HepG2 (cell line): Measurements from ENCODE around the gene TNIP1. TPM values are rescaled to one million over a fixed set of nuclear protein-coding genes. Genes with fewer than 3 reads are reported as not detected.

Source experiments
- ATAC-seq: fragments of 200-7000 bp; cut with Tn5 transposase; 3 replicates; pipeline ENCODE4 v1.9.1; 2020; ENCODE audit warnings: mild to moderate bottlenecking, moderate library complexity
- BruUV-seq: library from RNA; stranded (reverse); fragments of 400-500 nt; replicated peaks from 2 replicates; lab custom pipeline; 2021; lab: Mats Ljungman, UMichigan
- CTCF ChIA-PET: fragments of 300-600 bp; formaldehyde crosslinking; extraction: SDS; loops from one replicate; lab custom pipeline; 2021; ENCODE audit warnings: low total read pairs, inconsistent platforms, low intra/inter-chr PET ratio; lab: Yijun Ruan, JAX
- POLR2A ChIA-PET: fragments of 350-600 bp; sonication (Branson Sonifier 250); formaldehyde crosslinking; loops from one replicate; lab custom pipeline; 2020; ENCODE audit warnings: antibody characterized with exemption, inconsistent platforms; lab: Yijun Ruan, JAX
- DNase-seq: peaks from one replicate; pipeline ENCODE4 v3.0.0-alpha.2; 2015; ENCODE audit warnings: low spot score
- FAIRE-seq: peaks from 3 replicates; lab custom pipeline; 2011; peaks lifted over from hg19 to GRCh38; lab: Jason Lieb, UNC
- H2AFZ ChIP-seq: one replicate; pipeline ENCODE4 v1.6.1; 2011; ENCODE audit warnings: low read length, inconsistent platforms
- H3K27ac ChIP-seq: fragments of 300-600 bp; 3 replicates; pipeline ENCODE4 v1.8.0; 2011; ENCODE audit warnings: mixed run types, mild to moderate bottlenecking, mixed read lengths, low read length, inconsistent platforms; ENCODE audit not compliant: insufficient read depth; ENCODE audit errors: extremely low read length
- H3K27me3 ChIP-seq, 2 experiments: fragments of 200-600 bp in 1 of 2; 2 replicates in 1 of 2; 3 replicates in 1 of 2; pipeline versions ENCODE4 v1.6.0 to v1.8.0; 2011; ENCODE audit warnings: low read length in 2 of 2, mild to moderate bottlenecking in 2 of 2, moderate library complexity in 2 of 2, inconsistent platforms in 1 of 2; ENCODE audit not compliant: insufficient read depth in 2 of 2, control insufficient read depth in 1 of 2
- H3K36me3 ChIP-seq, 2 experiments: fragments of 200-600 bp in 1 of 2; replicated peaks in 1 of 2; 2 replicates in 1 of 2; 3 replicates in 1 of 2; pipeline versions ENCODE4 v1.5.1 to v1.8.0; 2011; ENCODE audit warnings: low read length in 2 of 2, inconsistent platforms in 1 of 2; ENCODE audit not compliant: insufficient read depth in 2 of 2, control insufficient read depth in 1 of 2
- H3K4me1 ChIP-seq: 2 replicates; pipeline ENCODE4 v1.5.1; 2012; ENCODE audit warnings: low read length, inconsistent platforms; ENCODE audit not compliant: insufficient read depth
- H3K4me2 ChIP-seq: 2 replicates; pipeline ENCODE4 v1.6.0; 2011; ENCODE audit warnings: low read depth, low read length, inconsistent platforms
- H3K4me3 ChIP-seq, 3 experiments: fragments of 200-600 bp in 1 of 3; sonication (generic), shearing (Covaris generic) in 1 of 3; replicated peaks in 1 of 3; 2 replicates each; pipeline ENCODE4 v1.5.1; 2011 to 2016; ENCODE audit warnings: low read length in 3 of 3, inconsistent platforms in 2 of 3, low read depth in 2 of 3, mild to moderate bottlenecking in 2 of 3, control low read depth in 1 of 3, mixed read lengths in 1 of 3; ENCODE audit not compliant: insufficient read depth in 1 of 3
- H3K79me2 ChIP-seq: one replicate; pipeline ENCODE4 v1.6.1; 2011; ENCODE audit warnings: low read length, inconsistent platforms; ENCODE audit not compliant: insufficient read depth
- H3K9ac ChIP-seq: 2 replicates; pipeline ENCODE4 v1.6.0; 2011; ENCODE audit warnings: mild to moderate bottlenecking, low read depth, low read length, inconsistent platforms; ENCODE audit not compliant: insufficient read depth
- H3K9me3 ChIP-seq: 2 replicates; pipeline ENCODE4 v1.5.1; 2012; ENCODE audit warnings: mild to moderate bottlenecking, low read length
- H4K20me1 ChIP-seq: 2 replicates; pipeline ENCODE4 v1.6.0; 2011; ENCODE audit warnings: inconsistent platforms, mild to moderate bottlenecking, low read length, moderate library complexity; ENCODE audit not compliant: insufficient read depth
- FOXP1 ChIP-seq, 2 experiments: fragments of 450-650 bp in 1 of 2; IDR thresholded peaks; 2 replicates each; pipeline ENCODE4 v1.6.1; 2017 to 2018; ENCODE audit warnings: antibody characterized with exemption in 1 of 2
- POLR2G ChIP-seq: fragments of 200-400 bp; formaldehyde crosslinking; IDR thresholded peaks from 2 replicates; pipeline ENCODE4 v1.6.1; 2018; ENCODE audit warnings: mild to moderate bottlenecking, low read depth, low read length, moderate library complexity
- RBM22 ChIP-seq: fragments of 200-400 bp; formaldehyde crosslinking; optimal IDR thresholded peaks from 2 replicates; pipeline ENCODE3; 2017; ENCODE audit warnings: mild to moderate bottlenecking, low read length, moderate library complexity
- SNAPC2 ChIP-seq: sonication (generic); formaldehyde crosslinking; IDR thresholded peaks from 2 replicates; pipeline ENCODE4 v1.8.1; 2022; ENCODE audit warnings: mild to moderate bottlenecking, missing genetic modification reagents
- ZC3H13 ChIP-seq: sonication (generic); formaldehyde crosslinking; IDR thresholded peaks from 2 replicates; pipeline ENCODE4 v1.8.1; 2023; ENCODE audit warnings: mild to moderate bottlenecking, missing genetic modification reagents, moderate library complexity
- ZNF337 ChIP-seq: sonication (generic); formaldehyde crosslinking; IDR thresholded peaks from 2 replicates; pipeline ENCODE4 v1.5.1; 2020; ENCODE audit warnings: missing genetic modification reagents, low read depth, mild to moderate bottlenecking, borderline replicate concordance
- WGBS: methylation state at CpG from one replicate; pipeline ENCODE4 v1.1.6; 2017; ENCODE audit warnings: low lambda C conversion rate; 5-methylcytosine and 5-hydroxymethylcytosine counted together
- in situ Hi-C: cut with HindIII; loops from 2 replicates; pipeline ENCODE4 v1.10.0; 2017; ENCODE audit warnings: low pct_unique_long_range_greater_than_20kb; ENCODE audit not compliant: extremely low pct_ligation_motif_present
- intact Hi-C: fragments of 100-400 bp; cut with micrococcal nuclease; formaldehyde crosslinking; loops from one replicate; pipeline ENCODE4 v1.10.0; 2022; ENCODE audit not compliant: unreplicated experiment
- polyA plus RNA-seq, 8 experiments: library from polyadenylated mRNA; depleted of rRNA in 3 of 8; stranded (reverse) in 7 of 8; unstranded in 1 of 8; fragments of >200 nt; fragmentation: Illumina TruSeq in 4 of 8; extraction: Trizol in 4 of 8; gene quantifications; 2 replicates each; pipeline versions ENCODE4 v1.2.1 to v1.2.3, GENCODE V29; 2011 to 2016; ENCODE audit warnings: low read depth in 4 of 8, missing spikeins in 1 of 8, mixed read lengths in 1 of 8; ENCODE audit not compliant: insufficient read depth in 1 of 8
- total RNA-seq, 5 experiments: library from RNA; depleted of rRNA; stranded (reverse); fragments of >200 nt; fragmentation: Illumina TruSeq; extraction: Trizol; gene quantifications; 2 replicates each; pipeline ENCODE4 v1.2.3, GENCODE V29; 2016; ENCODE audit warnings: low read depth in 1 of 5
- TF ChIP-seq, protein P1 (sequence below): sonication (generic); formaldehyde crosslinking; IDR thresholded peaks from 2 replicates; pipeline ENCODE4 v1.5.1; 2020; ENCODE audit warnings: mild to moderate bottlenecking, missing genetic modification reagents, moderate library complexity

Gene TNIP1
- total and polyA plus RNA-seq, 2 of the 13 experiments (the other 11 are each of a cell fraction or from before 2014, with no cell fraction given) = 26.2 to 45.9 TPM

DNA sequence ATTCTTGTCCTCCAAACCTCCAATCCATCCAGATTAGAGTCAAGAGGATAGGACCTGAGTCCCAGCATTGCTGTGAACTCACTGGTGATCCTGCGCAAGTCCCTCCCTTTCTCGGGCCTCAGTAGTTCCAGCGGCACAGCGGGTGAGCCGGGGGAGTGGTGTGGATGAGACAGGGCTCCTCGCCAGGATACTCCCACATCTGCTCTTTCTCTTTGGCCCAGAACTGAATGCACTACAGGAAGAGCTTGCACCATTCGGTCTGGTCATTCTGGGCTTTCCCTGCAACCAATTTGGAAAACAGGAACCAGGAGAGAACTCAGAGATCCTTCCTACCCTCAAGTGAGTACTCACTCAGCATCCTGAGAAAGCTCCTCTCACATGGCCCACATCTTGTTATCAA, 54.2 kb downstream of the TNIP1 start:
- H3K9me3 ChIP-seq = no peaks in the 10 kb centered on the region
- FAIRE-seq (no peak), ATAC-seq (no peak), DNase-seq (no peak)
- H3K4me2 ChIP-seq = no peak overlapping the region
- peaks cover 34 to 73% of the 10 kb centered on the region in 2 experiments for H3K36me3 ChIP-seq
- BruUV-seq = no TSS peak
- CTCF ChIA-PET = no interaction called here
- H3K4me3 ChIP-seq = no peak overlapping the region
- POLR2A ChIA-PET = no interaction called here
- H3K27ac ChIP-seq = no peak overlapping the region
- intact Hi-C loops = no loop called here
- TF ChIP-seq FOXP1 (IDR thresholded peaks at IDR 0.05) (no peak), FOXP1 (CRISPR knock-in tag; IDR thresholded peaks at IDR 0.05) (no peak), ZC3H13 (CRISPR knock-in tag) (0 out of 2 replicates have a peak, but pooled peaks have one; percentile 22)
- H3K9ac ChIP-seq = no peak overlapping the region
- in situ Hi-C loops = no loop called here
- H3K4me1 ChIP-seq = peaks cover 37% of the 10 kb centered on the region
- peaks cover 41% of the 10 kb centered on the region for H4K20me1 ChIP-seq
- H3K79me2 ChIP-seq = peaks cover 20% of the 10 kb centered on the region
- no peaks in the 10 kb centered on the region for H3K27me3 ChIP-seq
- 100% methylated on average over 7 of the region's 7 CpGs for WGBS
- H2AFZ ChIP-seq = no peak overlapping the region

DNA sequence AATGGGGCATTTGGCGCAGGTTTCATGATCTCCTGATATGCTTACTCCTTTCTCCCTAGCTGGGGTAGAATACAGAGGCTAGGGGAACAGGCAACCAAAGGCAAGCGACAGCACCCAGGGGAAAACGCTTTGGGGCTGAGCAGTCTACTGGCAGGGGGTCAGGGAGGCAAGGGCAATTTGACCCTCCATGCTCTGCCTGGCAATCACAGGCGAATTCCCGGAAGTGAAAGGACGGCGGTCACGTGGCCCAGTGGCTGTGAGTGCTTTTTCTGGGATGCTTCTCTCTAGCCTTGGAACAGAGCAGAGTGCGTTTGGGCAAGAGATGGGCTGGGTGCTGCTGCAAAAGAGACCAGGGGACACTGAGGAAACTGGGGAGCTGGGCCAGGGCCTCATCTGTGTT, 54.7 kb downstream of the TNIP1 start:
- ChIA-PET POLR2A (no interaction called here), CTCF (no interaction called here)
- peaks cover 46% of the 10 kb centered on the region for H4K20me1 ChIP-seq
- H2AFZ ChIP-seq = no peak overlapping the region
- intact Hi-C loops (no loop called here), in situ Hi-C loops (no loop called here)
- BruUV-seq = no TSS peak
- TF ChIP-seq ZNF337 (CRISPR knock-in tag) (no peak), SNAPC2 (CRISPR knock-in tag) (no peak), POLR2G (0 out of 2 replicates have a peak, but pooled peaks have one; percentile 9), RBM22 (peak; percentile 21)
- TF ChIP-seq, protein P1, sequence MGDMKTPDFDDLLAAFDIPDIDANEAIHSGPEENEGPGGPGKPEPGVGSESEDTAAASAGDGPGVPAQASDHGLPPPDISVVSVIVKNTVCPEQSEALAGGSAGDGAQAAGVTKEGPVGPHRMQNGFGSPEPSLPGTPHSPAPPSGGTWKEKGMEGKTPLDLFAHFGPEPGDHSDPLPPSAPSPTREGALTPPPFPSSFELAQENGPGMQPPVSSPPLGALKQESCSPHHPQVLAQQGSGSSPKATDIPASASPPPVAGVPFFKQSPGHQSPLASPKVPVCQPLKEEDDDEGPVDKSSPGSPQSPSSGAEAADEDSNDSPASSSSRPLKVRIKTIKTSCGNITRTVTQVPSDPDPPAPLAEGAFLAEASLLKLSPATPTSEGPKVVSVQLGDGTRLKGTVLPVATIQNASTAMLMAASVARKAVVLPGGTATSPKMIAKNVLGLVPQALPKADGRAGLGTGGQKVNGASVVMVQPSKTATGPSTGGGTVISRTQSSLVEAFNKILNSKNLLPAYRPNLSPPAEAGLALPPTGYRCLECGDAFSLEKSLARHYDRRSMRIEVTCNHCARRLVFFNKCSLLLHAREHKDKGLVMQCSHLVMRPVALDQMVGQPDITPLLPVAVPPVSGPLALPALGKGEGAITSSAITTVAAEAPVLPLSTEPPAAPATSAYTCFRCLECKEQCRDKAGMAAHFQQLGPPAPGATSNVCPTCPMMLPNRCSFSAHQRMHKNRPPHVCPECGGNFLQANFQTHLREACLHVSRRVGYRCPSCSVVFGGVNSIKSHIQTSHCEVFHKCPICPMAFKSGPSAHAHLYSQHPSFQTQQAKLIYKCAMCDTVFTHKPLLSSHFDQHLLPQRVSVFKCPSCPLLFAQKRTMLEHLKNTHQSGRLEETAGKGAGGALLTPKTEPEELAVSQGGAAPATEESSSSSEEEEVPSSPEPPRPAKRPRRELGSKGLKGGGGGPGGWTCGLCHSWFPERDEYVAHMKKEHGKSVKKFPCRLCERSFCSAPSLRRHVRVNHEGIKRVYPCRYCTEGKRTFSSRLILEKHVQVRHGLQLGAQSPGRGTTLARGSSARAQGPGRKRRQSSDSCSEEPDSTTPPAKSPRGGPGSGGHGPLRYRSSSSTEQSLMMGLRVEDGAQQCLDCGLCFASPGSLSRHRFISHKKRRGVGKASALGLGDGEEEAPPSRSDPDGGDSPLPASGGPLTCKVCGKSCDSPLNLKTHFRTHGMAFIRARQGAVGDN = peak; percentile 13; the same call in 1 of the 2 replicates
- no peak overlapping the region for H3K27ac ChIP-seq
- H3K36me3 ChIP-seq = peaks cover 34 to 67% of the 10 kb centered on the region in 2 experiments
- H3K79me2 ChIP-seq = peaks cover 26% of the 10 kb centered on the region
- no peak overlapping the region for H3K4me3 ChIP-seq
- H3K4me2 ChIP-seq = no peak overlapping the region
- ATAC-seq (no peak), DNase-seq (no peak), FAIRE-seq (no peak)
- H3K4me1 ChIP-seq = peaks cover 43% of the 10 kb centered on the region
- WGBS = 97% methylated on average over 9 of the region's 9 CpGs
- H3K9ac ChIP-seq = no peak overlapping the region
- H3K27me3 ChIP-seq = no peaks in the 10 kb centered on the region
- no peaks in the 10 kb centered on the region for H3K9me3 ChIP-seq
